ENCODE measurements around the gene ASIC2.

DNA sequence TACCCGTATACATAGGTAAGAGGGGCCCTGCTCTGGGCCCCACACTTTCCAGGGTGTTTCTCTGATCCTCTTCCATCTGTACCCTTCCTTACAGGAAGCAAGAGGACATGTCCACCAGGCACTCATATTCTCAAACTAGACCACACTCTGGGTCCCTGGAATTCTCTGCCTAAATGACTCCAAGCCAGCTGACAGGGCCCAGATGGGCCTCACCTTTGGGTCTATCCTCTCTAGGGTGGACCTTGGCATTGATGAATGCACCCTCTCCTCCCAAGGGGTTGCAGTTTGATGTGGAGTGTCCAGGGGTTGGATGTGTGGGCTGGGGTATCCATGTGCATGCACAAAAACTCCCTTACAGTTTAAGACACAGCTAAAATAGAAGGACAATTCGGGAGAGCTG, 95.8 kb downstream of the ASIC2 start:
- TF ChIP-seq, protein P1, sequence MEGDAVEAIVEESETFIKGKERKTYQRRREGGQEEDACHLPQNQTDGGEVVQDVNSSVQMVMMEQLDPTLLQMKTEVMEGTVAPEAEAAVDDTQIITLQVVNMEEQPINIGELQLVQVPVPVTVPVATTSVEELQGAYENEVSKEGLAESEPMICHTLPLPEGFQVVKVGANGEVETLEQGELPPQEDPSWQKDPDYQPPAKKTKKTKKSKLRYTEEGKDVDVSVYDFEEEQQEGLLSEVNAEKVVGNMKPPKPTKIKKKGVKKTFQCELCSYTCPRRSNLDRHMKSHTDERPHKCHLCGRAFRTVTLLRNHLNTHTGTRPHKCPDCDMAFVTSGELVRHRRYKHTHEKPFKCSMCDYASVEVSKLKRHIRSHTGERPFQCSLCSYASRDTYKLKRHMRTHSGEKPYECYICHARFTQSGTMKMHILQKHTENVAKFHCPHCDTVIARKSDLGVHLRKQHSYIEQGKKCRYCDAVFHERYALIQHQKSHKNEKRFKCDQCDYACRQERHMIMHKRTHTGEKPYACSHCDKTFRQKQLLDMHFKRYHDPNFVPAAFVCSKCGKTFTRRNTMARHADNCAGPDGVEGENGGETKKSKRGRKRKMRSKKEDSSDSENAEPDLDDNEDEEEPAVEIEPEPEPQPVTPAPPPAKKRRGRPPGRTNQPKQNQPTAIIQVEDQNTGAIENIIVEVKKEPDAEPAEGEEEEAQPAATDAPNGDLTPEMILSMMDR (IDR thresholded peaks at IDR 0.05; ENCODE audit: low read length): no peak
- TF ChIP-seq EZH2 (IDR thresholded peaks at IDR 0.05; ENCODE audit: borderline replicate concordance, low read length): no peak

All from OCI-LY1 (cell line).